ENCODE measurements around the gene BRAT1.

DNA sequence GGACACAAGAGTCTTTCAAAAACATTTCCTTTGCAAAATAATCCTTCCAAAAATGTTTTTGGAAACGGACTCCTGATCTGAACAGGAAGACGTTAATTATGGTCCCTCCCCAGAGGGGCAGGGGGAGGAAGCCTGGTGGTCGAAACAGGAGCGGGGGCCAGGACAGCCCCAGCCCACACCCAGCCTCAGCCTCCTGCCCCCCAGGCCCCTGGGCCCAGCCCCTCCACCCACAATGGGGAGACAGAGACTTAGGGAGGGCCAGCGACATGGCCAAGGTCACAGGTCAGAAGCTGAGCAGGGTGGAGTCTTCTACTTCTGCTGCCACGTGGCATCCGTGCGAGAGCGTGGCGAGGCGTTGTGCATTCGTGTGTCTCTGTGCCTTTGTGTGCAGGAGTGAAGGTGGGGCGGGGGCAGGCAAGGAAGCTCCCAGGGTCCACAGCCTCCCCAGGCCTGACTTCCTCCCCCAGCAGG is 65.1 kb downstream of the BRAT1 start:
- TF ChIP-seq CTCF (IDR thresholded peaks at IDR 0.05): no peak
- no peak for TF ChIP-seq POLR2A (IDR thresholded peaks at IDR 0.05)
